Astrocyte (in vitro differentiated cells and primary cell): Measurements from ENCODE around the gene CUL5.

Experiments
- EZH2 ChIP-seq: IDR thresholded peaks from 2 replicates; pipeline ENCODE4 v1.6.1; 2012; ENCODE audit warnings: mild to moderate bottlenecking, low read length, inconsistent platforms; ENCODE audit not compliant: insufficient read depth
- TF ChIP-seq, protein P1 (sequence below): IDR thresholded peaks from 2 replicates; pipeline ENCODE4 v1.5.1; 2011; ENCODE audit warnings: low read depth, mild to moderate bottlenecking, inconsistent platforms, low read length, moderate library complexity; ENCODE audit not compliant: insufficient read depth

- TF ChIP-seq, protein P1, sequence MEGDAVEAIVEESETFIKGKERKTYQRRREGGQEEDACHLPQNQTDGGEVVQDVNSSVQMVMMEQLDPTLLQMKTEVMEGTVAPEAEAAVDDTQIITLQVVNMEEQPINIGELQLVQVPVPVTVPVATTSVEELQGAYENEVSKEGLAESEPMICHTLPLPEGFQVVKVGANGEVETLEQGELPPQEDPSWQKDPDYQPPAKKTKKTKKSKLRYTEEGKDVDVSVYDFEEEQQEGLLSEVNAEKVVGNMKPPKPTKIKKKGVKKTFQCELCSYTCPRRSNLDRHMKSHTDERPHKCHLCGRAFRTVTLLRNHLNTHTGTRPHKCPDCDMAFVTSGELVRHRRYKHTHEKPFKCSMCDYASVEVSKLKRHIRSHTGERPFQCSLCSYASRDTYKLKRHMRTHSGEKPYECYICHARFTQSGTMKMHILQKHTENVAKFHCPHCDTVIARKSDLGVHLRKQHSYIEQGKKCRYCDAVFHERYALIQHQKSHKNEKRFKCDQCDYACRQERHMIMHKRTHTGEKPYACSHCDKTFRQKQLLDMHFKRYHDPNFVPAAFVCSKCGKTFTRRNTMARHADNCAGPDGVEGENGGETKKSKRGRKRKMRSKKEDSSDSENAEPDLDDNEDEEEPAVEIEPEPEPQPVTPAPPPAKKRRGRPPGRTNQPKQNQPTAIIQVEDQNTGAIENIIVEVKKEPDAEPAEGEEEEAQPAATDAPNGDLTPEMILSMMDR: no peak
- TF ChIP-seq EZH2: no peak
Measured at GRCh38 chr11:108115500-108116140, 106.9 kb downstream of the CUL5 start.
